Activated naive CD8-positive, alpha-beta T cell treated with anti-CD3 and anti-CD28 coated beads for 36 hours (primary cell): ENCODE measurements around the gene PTPRK. TPM values are rescaled to one million over a fixed set of nuclear protein-coding genes. Genes with fewer than 3 reads are reported as not detected.

ENCODE experiments used
- DNase-seq: peaks from one replicate; pipeline ENCODE4 v3.0.0; 2021
- H3K27ac Mint-ChIP-seq: one replicate; pipeline ENCODE4 v1.8.0; 2022; ENCODE audit warnings: mild to moderate bottlenecking, moderate library complexity, mixed read lengths
- H3K27me3 Mint-ChIP-seq: one replicate; pipeline ENCODE4 v1.8.0; 2022; ENCODE audit warnings: mild to moderate bottlenecking, mixed read lengths
- H3K36me3 Mint-ChIP-seq: one replicate; pipeline ENCODE4 v1.8.0; 2021; ENCODE audit warnings: mild to moderate bottlenecking, mixed read lengths
- H3K4me1 Mint-ChIP-seq: one replicate; pipeline ENCODE4 v1.8.0; 2021; ENCODE audit warnings: mixed read lengths
- H3K4me3 Mint-ChIP-seq: one replicate; pipeline ENCODE4 v1.8.0; 2022; ENCODE audit warnings: mild to moderate bottlenecking, moderate library complexity, mixed read lengths
- H3K9me3 Mint-ChIP-seq: one replicate; pipeline ENCODE4 v1.8.0; 2022; ENCODE audit warnings: mixed read lengths
- total RNA-seq, 2 experiments: library from RNA; stranded (reverse); gene quantifications; one replicate each; pipeline ENCODE4 v1.2.3, GENCODE V29; 2021

PTPRK gene
- total RNA-seq, 2 experiments from 2014 or later = 13.4 to 18.0 TPM

DNA sequence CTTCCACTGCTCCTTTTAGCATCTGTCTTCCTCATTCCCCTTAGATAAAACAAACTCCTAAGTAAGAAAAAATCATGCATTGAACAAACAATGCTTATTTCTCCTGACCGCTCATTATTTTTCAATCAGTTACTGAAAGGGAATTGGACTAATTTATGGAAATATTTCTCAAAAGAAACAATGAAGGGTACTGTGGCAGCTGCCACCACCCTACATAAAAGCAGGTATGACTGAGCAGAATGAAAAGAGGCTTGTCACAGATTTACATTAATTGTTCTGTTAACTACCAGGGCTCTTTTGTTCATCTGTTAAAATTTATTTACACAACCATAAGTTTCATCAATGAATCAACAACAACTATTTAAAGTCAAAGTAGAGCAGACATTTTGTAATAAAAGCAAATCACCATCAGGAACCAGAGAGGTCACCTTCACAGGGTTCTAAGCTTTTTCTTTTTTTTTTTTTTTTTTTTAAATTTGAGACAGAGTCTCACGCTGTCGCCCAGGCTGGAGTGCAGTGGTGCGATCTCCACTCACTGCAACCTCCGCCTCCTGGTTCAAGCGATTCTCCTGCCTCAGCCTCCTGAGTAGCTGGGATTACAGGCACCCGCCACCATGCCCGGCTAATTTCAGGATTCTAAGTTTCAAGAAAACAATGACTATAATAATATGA lies 204.0 kb downstream of the PTPRK start:
- H3K27ac Mint-ChIP-seq = no peak overlapping the region
- DNase-seq = no peak
- no peak overlapping the region for H3K4me3 Mint-ChIP-seq
- no peaks in the 10 kb centered on the region for H3K27me3 Mint-ChIP-seq
- H3K4me1 Mint-ChIP-seq = peaks cover 13% of the 10 kb centered on the region
- H3K9me3 Mint-ChIP-seq = no peaks in the 10 kb centered on the region
- H3K36me3 Mint-ChIP-seq = peaks cover 6% of the 10 kb centered on the region

DNA sequence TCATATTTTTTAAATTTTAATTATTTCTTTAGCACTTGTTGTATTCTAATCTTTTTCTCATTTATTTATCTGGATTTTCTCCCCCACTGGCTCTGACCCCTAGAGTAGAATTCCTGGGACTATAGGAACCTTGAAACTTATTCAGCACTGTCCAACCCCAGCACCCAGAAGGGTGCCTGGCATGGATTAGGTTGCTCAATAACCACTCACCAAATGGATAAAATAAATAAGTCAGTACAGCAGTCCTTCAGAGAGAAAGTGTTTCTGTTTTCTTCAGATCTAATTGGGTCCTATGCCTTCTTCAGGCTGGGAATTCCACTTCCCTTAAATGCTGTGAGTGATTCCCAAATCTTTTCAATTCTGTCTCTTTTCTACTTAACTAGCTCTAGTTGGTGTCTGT lies 206.2 kb downstream of the PTPRK start:
- Mint-ChIP-seq H3K27me3 (no peaks in the 10 kb centered on the region), H3K4me1 (peaks cover 13% of the 10 kb centered on the region), H3K9me3 (no peaks in the 10 kb centered on the region), H3K36me3 (peaks cover 9% of the 10 kb centered on the region), H3K27ac (no peak overlapping the region), H3K4me3 (no peak overlapping the region)
- no peak for DNase-seq

DNA sequence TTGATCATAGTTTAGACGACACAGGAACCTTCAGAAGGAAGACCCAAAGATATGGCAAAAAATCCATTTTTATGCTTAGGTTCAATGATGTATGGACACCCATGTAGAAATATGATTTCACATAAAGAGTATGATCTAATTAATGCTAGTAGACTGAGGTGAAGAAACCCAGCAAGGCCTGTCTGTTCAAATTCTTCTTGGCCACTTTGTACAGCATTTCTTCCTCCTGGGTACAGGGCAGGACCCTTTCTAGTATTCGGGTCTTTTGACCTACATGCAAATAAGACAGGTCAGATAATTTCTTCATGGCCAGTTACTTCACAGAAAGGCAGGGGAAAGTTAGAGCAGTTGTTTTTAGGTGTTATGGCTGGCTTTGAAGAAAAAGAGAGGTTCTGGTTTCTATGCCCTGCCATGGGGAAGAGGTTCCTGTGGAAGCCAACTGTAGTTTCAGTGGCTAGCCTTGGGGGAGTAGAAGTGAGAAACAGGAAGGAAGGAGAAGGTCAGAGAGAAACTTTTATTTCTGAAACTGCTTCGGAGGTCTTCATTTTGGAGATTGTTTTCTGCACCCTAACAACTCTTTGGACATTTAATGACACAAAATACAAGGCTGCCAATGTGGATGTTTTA lies 208.3 kb downstream of the PTPRK start:
- no peak overlapping the region for H3K4me3 Mint-ChIP-seq
- H3K27me3 Mint-ChIP-seq = no peaks in the 10 kb centered on the region
- H3K27ac Mint-ChIP-seq = peak overlapping the region; percentile 22
- peak; percentile 13 for DNase-seq
- H3K4me1 Mint-ChIP-seq = peaks cover 11% of the 10 kb centered on the region
- H3K36me3 Mint-ChIP-seq = peaks cover 12% of the 10 kb centered on the region
- no peaks in the 10 kb centered on the region for H3K9me3 Mint-ChIP-seq

DNA sequence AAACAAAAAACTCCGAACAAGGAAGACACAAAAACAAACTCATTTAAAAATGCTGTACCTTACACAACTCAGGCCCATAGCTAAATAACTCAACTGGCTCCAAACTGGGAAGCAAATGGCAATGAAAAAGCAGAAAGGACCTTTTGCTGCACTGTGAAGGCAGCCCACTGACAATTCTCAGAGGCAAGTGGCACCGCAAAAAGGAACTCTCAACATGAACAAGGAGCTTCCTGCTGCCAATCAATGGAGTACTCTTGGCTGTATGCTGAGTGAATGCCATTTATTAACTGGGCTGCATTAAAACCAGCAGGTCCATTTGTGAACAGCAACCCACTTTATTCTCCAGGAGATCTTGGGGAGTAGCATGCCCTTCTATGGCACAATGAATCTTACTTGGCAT lies 209.9 kb downstream of the PTPRK start:
- no peaks in the 10 kb centered on the region for H3K27me3 Mint-ChIP-seq
- peaks cover 15% of the 10 kb centered on the region for H3K36me3 Mint-ChIP-seq
- no peak overlapping the region for H3K4me3 Mint-ChIP-seq
- H3K4me1 Mint-ChIP-seq = peaks cover 11% of the 10 kb centered on the region
- no peak overlapping the region for H3K27ac Mint-ChIP-seq
- no peaks in the 10 kb centered on the region for H3K9me3 Mint-ChIP-seq
- DNase-seq = no peak

DNA sequence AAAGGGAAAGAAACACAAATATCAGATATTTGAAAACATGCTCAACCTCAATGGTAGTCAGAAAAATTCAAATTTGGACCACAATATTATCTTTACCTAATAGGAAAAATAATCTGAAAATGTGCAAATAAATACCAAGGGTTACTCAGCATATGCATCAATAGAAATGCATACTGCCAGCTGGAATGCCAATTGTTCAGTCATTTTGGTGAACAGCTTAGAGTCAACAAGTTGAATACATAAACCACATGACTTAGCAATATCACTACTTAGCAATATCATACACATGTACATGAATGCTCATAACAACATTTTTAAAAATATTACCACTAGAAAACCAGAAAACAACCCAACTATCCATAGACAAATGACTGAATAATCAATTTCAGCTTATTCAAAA lies 212.7 kb downstream of the PTPRK start:
- no peak for DNase-seq
- peaks cover 9% of the 10 kb centered on the region for H3K4me1 Mint-ChIP-seq
- H3K9me3 Mint-ChIP-seq = peaks cover under 1% of the 10 kb centered on the region
- no peak overlapping the region for H3K27ac Mint-ChIP-seq
- no peak overlapping the region for H3K4me3 Mint-ChIP-seq
- peaks cover 15% of the 10 kb centered on the region for H3K36me3 Mint-ChIP-seq
- H3K27me3 Mint-ChIP-seq = no peaks in the 10 kb centered on the region

DNA sequence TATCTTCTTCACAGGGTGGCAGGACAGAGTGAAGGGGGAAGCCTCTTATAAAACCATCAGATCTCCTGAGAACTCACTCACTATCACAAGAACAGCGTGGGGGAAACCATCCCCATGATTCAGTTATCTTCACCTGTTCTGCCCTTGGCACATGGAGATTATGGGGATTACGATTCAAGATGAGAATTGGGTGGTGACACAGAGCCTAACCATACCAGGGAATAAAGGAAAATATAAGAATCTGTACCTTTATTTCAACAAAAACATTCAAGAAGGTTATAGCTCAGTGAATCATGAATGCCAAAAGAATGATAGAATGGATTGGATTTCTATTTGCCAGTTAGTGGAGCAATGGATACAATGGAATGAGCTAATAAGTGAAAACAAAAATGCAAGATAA lies 214.4 kb downstream of the PTPRK start:
- Mint-ChIP-seq H3K27ac (no peak overlapping the region), H3K27me3 (no peaks in the 10 kb centered on the region), H3K4me3 (no peak overlapping the region), H3K9me3 (peaks cover 3% of the 10 kb centered on the region), H3K4me1 (no peaks in the 10 kb centered on the region), H3K36me3 (peaks cover 9% of the 10 kb centered on the region)
- DNase-seq = no peak

DNA sequence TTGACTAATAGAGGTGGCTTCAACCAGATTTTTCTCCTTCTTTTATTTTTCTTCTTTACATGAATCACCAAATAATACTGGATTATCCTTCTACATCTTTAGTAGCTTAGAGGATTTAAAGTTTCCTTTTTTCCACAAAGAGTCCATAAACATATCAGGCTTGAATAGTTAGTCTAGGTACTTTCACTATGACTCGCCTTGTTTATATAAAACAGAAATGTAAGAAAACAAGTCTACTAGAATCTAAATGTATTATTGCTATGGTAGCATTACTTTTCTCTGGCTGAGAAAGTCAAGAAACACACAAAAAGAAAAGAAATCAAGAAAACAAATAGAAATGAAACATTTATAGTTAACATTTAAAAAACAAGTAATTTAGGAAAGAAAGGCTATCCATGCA lies 215.2 kb downstream of the PTPRK start:
- peaks cover 3% of the 10 kb centered on the region for H3K9me3 Mint-ChIP-seq
- peaks cover 9% of the 10 kb centered on the region for H3K36me3 Mint-ChIP-seq
- H3K27me3 Mint-ChIP-seq = no peaks in the 10 kb centered on the region
- no peak overlapping the region for H3K27ac Mint-ChIP-seq
- no peak for DNase-seq
- no peak overlapping the region for H3K4me3 Mint-ChIP-seq
- no peaks in the 10 kb centered on the region for H3K4me1 Mint-ChIP-seq

DNA sequence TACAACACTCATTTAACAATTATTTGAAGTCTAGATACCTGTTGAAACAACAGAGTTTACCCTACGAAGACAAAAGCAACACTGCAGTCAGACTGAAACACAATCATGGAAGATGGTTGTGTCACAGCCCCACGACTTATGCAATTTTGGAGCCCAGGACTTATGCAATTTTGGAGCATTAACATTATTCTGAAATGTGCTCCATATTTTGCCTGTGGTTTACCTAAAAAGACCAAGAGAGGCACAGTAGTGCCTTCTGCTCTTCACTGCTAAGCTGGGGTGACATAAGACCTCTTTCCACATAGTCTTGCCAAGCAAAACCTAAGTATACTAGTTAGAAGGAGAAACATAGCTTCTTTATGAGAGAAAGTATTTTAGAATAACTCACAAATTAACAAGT lies 216.5 kb downstream of the PTPRK start:
- no peak for DNase-seq
- Mint-ChIP-seq H3K27me3 (no peaks in the 10 kb centered on the region), H3K4me1 (no peaks in the 10 kb centered on the region), H3K27ac (no peak overlapping the region), H3K9me3 (peaks cover 6% of the 10 kb centered on the region), H3K36me3 (peaks cover 7% of the 10 kb centered on the region), H3K4me3 (no peak overlapping the region)

DNA sequence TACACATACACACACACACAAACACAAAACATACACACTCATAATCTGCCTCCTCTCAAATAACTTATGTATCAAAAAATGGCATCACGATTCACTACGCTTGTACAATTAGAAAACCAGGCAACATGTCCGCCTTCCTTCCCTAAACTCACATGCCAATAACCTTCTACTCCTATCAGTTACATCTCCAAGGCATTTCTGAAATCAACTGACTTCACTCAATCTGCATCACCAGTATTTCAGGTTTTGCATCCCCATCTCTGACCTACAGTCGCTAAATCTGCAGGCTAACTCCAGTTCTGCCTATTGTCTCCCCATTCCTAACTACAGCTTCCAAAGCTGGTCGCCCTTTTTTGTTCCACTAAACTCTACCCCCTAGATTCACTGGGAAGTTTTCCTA lies 217.5 kb downstream of the PTPRK start:
- Mint-ChIP-seq H3K4me1 (no peaks in the 10 kb centered on the region), H3K36me3 (peaks cover 7% of the 10 kb centered on the region), H3K4me3 (no peak overlapping the region), H3K9me3 (peaks cover 8% of the 10 kb centered on the region), H3K27me3 (peaks cover 3% of the 10 kb centered on the region), H3K27ac (no peak overlapping the region)
- DNase-seq = no peak

DNA sequence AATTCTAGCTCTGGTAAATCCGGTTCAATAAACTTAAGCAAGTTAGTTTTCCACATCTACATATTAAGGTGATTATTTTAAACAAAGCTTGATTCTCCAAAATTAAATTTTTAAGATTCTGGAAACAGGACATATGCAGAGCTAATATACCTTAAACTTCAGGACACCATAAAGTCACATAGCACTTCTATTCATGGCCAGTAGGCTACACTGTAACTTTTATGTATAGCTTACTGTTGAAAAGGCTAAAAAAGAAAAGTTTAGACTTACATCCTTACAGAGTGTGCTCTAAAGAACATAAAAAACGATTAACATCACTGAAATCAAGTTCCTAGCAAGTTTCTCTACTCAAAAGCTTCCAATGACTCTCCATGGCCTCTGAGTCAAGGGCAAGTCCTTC lies 224.7 kb downstream of the PTPRK start:
- Mint-ChIP-seq H3K9me3 (peaks cover 13% of the 10 kb centered on the region), H3K4me1 (no peaks in the 10 kb centered on the region), H3K27me3 (peaks cover 3% of the 10 kb centered on the region), H3K36me3 (peaks cover 15% of the 10 kb centered on the region), H3K4me3 (no peak overlapping the region), H3K27ac (no peak overlapping the region)
- no peak for DNase-seq

DNA sequence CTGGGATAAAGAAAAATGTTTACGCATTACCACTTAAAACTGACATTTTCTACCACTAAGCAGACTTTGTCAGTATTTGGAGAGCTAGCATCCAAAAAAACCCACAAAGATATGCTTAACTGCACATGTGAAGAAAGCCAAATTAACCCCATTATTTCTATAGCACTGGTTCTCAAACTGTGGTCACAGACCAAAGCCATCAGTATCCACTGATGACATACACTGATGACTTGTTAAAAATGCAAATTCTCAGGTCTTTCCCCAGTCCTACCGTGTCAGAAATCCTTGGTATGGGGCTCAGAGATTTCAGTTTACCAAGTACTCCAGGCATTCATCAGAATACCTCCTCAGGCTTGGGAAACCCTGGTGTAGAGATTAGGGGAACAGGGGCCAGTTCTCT lies 230.2 kb downstream of the PTPRK start:
- no peaks in the 10 kb centered on the region for H3K27me3 Mint-ChIP-seq
- H3K27ac Mint-ChIP-seq = no peak overlapping the region
- no peak for DNase-seq
- H3K9me3 Mint-ChIP-seq = no peaks in the 10 kb centered on the region
- H3K4me3 Mint-ChIP-seq = no peak overlapping the region
- H3K36me3 Mint-ChIP-seq = peaks cover 2% of the 10 kb centered on the region
- peaks cover 2% of the 10 kb centered on the region for H3K4me1 Mint-ChIP-seq

DNA sequence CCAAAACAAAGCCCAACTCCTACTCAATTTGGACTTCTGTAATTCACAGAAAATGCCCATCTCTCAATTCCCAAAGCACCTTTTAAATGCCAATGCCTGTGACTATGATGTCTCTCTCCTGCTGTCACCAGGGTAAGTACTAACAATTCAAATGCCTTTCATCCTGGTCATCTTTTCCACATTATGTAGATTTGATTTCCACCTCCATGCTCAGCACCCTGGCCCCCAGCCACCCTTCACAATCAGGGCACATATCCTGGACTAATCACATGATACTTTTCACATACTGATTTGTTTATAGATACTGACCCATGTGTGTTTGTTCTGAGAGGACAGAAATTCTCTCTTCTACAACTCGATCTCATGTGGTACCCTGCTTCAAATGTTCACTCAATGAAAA lies 236.3 kb downstream of the PTPRK start:
- H3K36me3 Mint-ChIP-seq = peaks cover 2% of the 10 kb centered on the region
- no peak overlapping the region for H3K4me3 Mint-ChIP-seq
- peaks cover 9% of the 10 kb centered on the region for H3K4me1 Mint-ChIP-seq
- H3K27ac Mint-ChIP-seq = no peak overlapping the region
- no peaks in the 10 kb centered on the region for H3K9me3 Mint-ChIP-seq
- no peaks in the 10 kb centered on the region for H3K27me3 Mint-ChIP-seq
- DNase-seq = no peak

DNA sequence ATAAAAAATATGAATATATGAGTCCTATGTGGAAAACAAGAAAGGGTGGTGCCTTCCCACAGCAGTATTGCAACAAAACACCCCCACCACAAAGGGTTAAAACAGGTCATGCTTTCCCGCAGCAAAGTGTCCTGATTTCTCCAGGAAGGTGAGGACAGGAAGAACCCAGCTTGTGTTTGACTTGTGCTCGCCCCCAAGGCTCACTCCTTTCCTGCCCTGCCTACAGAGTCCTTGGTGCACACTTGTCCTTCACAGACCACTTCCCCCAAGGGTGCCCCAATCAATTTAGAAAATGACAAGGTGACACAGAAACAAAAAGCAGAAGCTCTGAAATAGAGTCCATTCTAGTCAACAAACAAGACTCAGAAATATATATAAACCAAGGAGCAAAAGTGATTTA lies 237.4 kb downstream of the PTPRK start:
- no peaks in the 10 kb centered on the region for H3K27me3 Mint-ChIP-seq
- H3K9me3 Mint-ChIP-seq = no peaks in the 10 kb centered on the region
- no peak for DNase-seq
- H3K27ac Mint-ChIP-seq = no peak overlapping the region
- no peak overlapping the region for H3K4me3 Mint-ChIP-seq
- H3K4me1 Mint-ChIP-seq = peaks cover 9% of the 10 kb centered on the region
- peaks cover 2% of the 10 kb centered on the region for H3K36me3 Mint-ChIP-seq

DNA sequence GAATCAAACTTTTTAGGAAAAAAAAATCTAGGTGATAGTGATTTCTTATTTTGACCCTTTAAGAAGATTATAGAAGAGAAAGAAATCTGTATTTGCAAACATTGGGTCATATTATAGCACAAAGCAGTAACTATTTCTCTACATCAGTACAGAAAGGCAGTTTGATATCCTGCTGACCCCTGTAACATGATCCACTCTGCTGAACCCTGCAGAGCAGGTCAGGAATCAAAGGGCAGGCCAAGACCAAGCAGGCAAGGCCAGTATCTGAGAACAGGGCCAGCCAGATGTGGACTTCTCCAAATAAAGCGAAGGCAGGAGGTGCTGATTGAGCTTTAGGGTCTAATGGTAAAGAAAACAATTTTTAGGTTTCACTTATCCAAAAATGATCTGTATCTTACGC lies 239.4 kb downstream of the PTPRK start:
- H3K9me3 Mint-ChIP-seq = no peaks in the 10 kb centered on the region
- H3K4me1 Mint-ChIP-seq = peaks cover 7% of the 10 kb centered on the region
- H3K4me3 Mint-ChIP-seq = no peak overlapping the region
- no peaks in the 10 kb centered on the region for H3K36me3 Mint-ChIP-seq
- H3K27ac Mint-ChIP-seq = no peak overlapping the region
- no peak for DNase-seq
- no peaks in the 10 kb centered on the region for H3K27me3 Mint-ChIP-seq

DNA sequence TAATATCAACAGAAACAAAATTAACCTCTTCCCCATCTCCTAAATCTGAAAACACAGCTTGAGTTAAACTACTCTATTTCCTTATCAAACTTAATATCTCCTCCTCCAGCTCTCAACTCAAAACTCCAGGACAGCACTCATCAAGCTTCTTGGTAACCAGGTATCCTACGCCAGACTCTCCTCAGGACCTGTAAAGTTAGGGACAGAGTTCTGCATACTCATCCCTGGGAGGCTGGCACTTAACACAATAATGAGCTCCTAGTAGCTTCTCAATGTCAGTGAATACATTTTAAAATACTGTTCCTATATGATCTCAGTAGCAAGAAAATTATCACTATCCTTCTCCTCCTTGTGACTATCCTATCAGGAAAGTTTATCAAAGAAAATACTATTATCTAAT lies 240.3 kb downstream of the PTPRK start:
- Mint-ChIP-seq H3K36me3 (no peaks in the 10 kb centered on the region), H3K4me1 (peaks cover 9% of the 10 kb centered on the region), H3K27me3 (no peaks in the 10 kb centered on the region), H3K27ac (no peak overlapping the region), H3K4me3 (no peak overlapping the region), H3K9me3 (no peaks in the 10 kb centered on the region)
- DNase-seq = no peak

DNA sequence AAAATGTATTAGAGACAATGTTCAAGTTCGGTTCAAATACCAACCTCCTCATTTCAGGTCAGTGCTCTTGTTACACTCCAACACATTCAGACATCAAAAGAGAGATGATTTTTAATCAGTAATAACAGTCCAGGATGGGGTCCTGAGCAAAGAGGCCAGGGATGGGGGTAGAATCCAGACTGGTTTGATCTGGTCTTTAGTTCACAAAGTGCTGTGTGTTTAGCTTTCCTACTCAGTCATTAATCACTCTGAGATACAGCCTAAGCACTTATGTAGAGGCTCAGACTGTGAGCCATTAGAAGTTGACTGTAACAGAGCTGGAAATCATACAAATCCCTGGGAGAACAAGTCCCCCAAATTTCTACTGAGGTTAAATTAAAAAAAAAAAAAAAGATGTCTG lies 241.6 kb downstream of the PTPRK start:
- Mint-ChIP-seq H3K36me3 (no peaks in the 10 kb centered on the region), H3K9me3 (no peaks in the 10 kb centered on the region), H3K4me1 (peaks cover 8% of the 10 kb centered on the region), H3K27ac (no peak overlapping the region), H3K27me3 (no peaks in the 10 kb centered on the region), H3K4me3 (no peak overlapping the region)
- no peak for DNase-seq
